Measurements from ENCODE around the gene OR51A7.
"Not testable (repeated sequence)": the region's sequence is repeated elsewhere in the genome, so short reads cannot be mapped to it uniquely, and the experiment has no call there.

OR51A7 gene

GRCh38 chr11:4903484-4903883 lies at the start of gene OR51A7:
Gene OR51A7 (plus strand): TSS chr11:4903783. CDS start chr11:4907370, 3,587 bp downstream.
- no peak for FAIRE-seq

- not testable (repeated sequence) for FAIRE-seq
Observed at GRCh38 chr11:4854286-4854685, 49.3 kb upstream of the OR51A7 start.

GRCh38 chr11:4862447-4863236 lies 40.9 kb upstream of the OR51A7 start:
- FAIRE-seq: no peak

DNA sequence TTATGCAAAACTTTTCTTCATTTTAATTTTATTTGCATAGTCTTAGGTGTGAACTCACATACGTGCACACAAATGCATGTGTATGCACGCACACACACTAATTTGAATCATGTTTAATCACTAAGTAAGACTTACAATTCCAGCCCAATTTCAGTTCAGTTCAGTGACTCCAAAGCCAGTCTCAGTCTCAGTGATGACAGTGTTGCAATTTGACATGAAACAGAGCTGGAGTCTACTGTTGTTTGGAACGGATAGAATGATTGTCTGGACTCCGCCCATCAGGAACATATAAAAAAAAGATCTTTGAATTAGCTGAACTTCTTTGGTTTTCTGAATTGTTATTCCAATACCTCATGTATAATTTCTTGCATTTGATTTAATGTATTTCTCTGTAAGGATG lies 39.7 kb upstream of the OR51A7 start:
- FAIRE-seq: no peak

DNA sequence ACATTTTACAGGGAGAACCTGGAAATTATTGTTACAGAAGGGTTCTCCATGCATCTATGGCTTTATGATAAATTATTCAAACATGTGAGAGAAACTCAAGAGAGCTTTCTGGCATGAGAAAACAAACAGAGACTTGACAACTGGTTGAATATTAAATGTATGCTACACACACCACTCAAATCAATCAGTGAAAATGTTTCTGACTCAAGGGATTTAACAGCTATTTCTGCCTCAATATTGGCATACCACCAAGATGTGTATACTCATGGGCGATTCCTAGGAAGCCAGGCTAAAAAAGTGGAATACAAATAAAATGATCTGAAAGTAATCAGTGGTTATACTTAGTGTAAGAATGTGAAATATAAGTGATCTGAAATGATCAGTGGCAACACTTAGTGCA lies 37.7 kb upstream of the OR51A7 start:
- FAIRE-seq: no peak

DNA sequence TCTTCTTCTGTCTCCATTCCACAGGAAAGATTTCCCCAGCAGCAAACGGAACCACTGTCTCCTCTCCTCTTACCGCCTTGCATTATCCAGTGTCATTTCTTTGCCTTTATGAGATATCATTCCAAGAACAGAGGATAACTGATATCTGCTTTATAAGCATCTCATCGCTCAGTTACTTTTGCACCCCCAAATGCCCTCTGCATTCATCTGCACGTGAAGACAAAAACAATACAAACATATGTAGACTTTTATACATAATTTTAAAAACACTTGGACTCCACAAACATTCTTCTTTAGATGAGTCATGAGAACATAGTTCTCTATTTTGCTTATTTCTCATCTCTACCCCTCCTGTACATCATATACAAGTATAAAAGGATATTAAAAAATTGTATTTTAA lies 22.4 kb upstream of the OR51A7 start:
- no peak for FAIRE-seq

DNA sequence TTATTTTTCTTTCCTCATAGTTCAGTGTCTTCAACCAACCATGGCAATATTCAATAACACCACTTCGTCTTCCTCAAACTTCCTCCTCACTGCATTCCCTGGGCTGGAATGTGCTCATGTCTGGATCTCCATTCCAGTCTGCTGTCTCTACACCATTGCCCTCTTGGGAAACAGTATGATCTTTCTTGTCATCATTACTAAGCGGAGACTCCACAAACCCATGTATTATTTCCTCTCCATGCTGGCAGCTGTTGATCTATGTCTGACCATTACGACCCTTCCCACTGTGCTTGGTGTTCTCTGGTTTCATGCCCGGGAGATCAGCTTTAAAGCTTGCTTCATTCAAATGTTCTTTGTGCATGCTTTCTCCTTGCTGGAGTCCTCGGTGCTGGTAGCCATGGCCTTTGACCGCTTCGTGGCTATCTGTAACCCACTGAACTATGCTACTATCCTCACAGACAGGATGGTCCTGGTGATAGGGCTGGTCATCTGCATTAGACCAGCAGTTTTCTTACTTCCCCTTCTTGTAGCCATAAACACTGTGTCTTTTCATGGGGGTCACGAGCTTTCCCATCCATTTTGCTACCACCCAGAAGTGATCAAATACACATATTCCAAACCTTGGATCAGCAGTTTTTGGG lies 21.6 kb upstream of the OR51A7 start, which contains the start of gene OR51T1:
OR51T1 (plus strand) TSS at position 41 of the 641 bp plus-strand sequence; CDS start at position 41, 0 bp downstream.
- FAIRE-seq: no peak

GRCh38 chr11:4882543-4882942 lies 21.0 kb upstream of the OR51A7 start:
- no peak for FAIRE-seq

DNA sequence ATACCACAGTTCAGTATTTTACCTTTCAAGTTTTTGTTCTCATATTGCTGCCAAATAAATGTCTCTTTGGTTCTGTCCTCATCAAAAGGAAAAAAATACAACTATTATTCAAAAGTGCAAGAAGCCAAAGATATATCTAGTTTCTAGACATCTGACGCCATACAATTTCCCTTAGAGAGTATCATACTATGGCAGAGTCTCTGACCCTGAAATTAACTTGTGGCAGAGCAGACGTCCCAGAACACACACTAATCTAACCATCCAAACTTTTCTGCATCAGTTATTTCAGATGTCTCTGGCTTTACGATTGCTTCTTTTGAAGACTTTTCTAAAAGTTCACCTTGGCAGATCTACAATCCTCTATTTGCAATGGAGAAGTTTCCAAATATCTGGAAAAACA lies 19.2 kb upstream of the OR51A7 start:
- no peak for FAIRE-seq

DNA sequence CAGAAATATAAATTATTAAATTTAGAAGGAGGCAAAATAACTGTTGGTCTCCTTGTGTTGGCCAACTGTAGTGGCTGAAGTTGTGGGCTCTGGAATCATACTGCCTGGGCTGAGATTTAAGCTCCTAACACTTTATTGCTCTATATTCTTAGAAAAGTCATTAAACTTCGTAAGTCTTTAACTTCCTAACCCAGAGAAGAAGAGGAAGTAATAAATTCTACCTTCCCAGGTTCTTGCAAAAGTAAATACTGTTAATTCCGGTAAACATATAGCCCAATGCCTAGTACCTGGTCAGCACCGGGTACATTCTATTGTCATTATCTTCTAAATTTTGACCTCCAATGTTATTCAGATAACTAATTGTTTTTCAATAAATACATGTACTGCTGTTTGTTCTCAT lies 17.4 kb upstream of the OR51A7 start:
- no peak for FAIRE-seq

DNA sequence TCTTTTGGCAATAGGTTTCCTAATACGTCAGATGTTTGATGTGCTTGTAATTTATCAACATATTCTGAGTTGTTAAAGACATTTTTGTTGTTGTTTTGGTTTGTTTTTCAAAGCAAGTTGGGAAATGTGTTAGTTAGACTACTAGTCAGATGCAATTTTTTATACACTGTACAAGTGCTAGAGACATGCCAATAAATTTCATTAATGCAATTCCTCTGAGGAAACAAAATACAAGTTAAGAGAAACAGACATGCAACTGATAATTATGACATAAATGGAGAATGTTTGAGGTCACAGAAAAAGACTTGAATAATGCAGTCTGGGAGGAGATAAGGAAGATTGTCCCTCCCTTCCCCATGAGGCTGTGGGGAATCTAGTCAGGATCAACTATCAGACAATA lies 16.0 kb upstream of the OR51A7 start:
- no peak for FAIRE-seq

GRCh38 chr11:4890279-4890678 lies 13.3 kb upstream of the OR51A7 start:
- FAIRE-seq: no peak

- FAIRE-seq: no peak
Observed at GRCh38 chr11:4891996-4892640, 11.5 kb upstream of the OR51A7 start.

GRCh38 chr11:4916581-4916980 lies 13.0 kb downstream of the OR51A7 start:
- no peak for FAIRE-seq

DNA sequence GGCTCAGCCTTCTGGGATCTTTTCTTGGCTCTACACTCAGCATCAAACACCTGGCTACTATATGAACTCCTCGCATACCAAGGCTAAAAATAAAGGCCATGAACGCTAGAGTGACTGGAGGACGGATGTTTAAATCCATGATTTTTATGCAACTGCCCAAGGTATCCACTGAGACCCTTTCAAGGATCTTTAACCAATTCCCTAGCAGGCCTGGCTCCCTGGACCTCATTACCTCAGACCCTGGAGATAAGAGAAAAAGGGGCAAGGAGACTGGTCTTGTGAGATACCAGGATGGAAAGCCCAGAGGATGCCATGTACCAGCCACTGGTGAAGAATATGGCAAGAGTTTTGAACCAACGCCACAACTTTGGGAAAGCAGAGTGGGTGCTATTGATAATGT lies 15.7 kb downstream of the OR51A7 start, which contains the start of gene OR51G2:
OR51G2 (minus strand) TSS at position 101 of the 400 bp plus-strand sequence. CDS start 3,687 bp downstream, outside the sequence.
- no peak for FAIRE-seq

GRCh38 chr11:4921796-4922195 lies 18.2 kb downstream of the OR51A7 start:
- FAIRE-seq: no peak

GRCh38 chr11:4922304-4922703 lies 18.7 kb downstream of the OR51A7 start:
- no peak for FAIRE-seq

- FAIRE-seq: no peak
Observed at GRCh38 chr11:4924239-4924638, 20.7 kb downstream of the OR51A7 start, which contains the start of gene OR51G1. Gene OR51G1 (minus strand): TSS chr11:4924339. CDS start chr11:4924339, 0 bp downstream.

- no peak for FAIRE-seq
Observed at GRCh38 chr11:4926608-4927007, 23.0 kb downstream of the OR51A7 start.

DNA sequence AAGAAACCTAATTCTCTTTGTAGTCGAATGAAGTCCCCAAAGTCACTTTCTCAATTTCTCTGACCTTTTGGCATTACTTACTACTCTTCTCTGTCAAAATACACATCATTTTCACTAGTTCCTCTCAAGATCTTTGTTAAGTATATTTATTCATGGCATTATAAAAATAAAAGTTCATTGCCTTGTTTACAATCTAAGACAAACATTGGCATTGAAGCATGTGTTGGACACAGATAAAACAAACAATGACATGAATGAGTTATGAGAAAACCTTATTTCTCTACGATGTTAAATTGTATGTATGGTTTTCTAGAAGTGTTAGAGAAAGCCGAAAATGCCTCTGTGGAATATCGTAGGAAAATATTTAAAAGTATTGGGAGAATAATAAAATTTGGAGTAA lies 29.2 kb downstream of the OR51A7 start:
- no peak for FAIRE-seq

GRCh38 chr11:4936745-4937144 lies 33.2 kb downstream of the OR51A7 start:
- FAIRE-seq: no peak

DNA sequence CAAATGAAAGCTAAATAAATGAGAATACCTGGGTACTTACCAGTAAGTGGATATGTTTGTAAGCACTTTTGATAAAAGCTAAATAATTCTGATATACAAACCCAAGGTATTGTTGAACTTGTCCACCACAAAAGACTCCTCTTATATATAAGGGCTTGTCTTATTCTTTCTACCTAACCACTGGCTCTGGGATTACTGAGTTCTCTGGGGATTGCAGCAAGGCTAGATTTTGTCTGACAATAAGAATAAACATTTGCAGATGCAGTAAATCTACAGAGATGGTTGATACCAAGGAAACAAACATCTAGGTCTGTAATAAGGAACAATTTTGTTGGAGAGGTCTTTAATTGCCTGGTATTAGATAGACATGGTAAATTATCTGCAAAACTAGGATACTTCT lies 43.9 kb downstream of the OR51A7 start, which contains the start of gene OR51A4:
OR51A4 (minus strand) TSS at position 101 of the 400 bp plus-strand sequence. CDS start 505 bp downstream, outside the sequence.
- no peak for FAIRE-seq

DNA sequence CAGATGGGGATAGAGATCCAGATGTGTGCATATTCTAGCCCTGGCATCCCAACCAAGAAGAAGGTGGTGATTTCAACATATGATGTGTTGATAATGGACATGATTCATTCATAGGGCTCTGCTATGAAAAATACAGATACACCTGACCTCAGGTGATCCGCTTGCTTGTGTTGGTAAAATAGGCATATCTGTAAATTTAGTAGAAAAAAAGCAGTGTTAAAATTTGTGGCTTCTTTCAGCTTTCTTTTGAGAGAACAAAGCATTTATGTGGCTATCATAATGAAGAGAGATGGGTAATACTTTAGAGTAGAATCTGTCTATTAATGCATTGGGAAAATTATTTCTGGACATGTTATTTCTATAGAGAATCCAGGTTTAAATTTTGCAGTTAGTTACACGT lies 52.0 kb downstream of the OR51A7 start, which contains the start of gene OR51A2:
OR51A2 (minus strand) TSS at position 101 of the 400 bp plus-strand sequence; CDS start at position 101, 0 bp downstream.
- not testable (repeated sequence) for FAIRE-seq

All from islet of Langerhans (tissue), 1 donor.